K562 (cell line): ENCODE measurements around the gene RSPH6A. TPM values are rescaled to one million over a fixed set of nuclear protein-coding genes. Genes with fewer than 3 reads are reported as not detected.

Source experiments
- HOXB6 ChIP-seq: fragments of 250-450 bp; sonication (Bioruptor Pico); IDR thresholded peaks from 2 replicates; pipeline ENCODE4 v1.5.1; 2022; ENCODE audit warnings: mild to moderate bottlenecking, borderline replicate concordance
- HSF4 ChIP-seq: fragments of 250-450 bp; sonication (Bioruptor Pico); IDR thresholded peaks from 2 replicates; pipeline ENCODE4 v2.1.2; 2022; ENCODE audit warnings: mild to moderate bottlenecking, moderate library complexity, borderline replicate concordance
- MGA ChIP-seq: fragments of 450-650 bp; IDR thresholded peaks from 2 replicates; pipeline ENCODE4 v1.6.1; 2016; ENCODE audit warnings: mild to moderate bottlenecking, moderate library complexity
- NCOA4 ChIP-seq: fragments of 450-650 bp; IDR thresholded peaks from 2 replicates; pipeline ENCODE4 v1.6.1; 2018; ENCODE audit warnings: mild to moderate bottlenecking; ENCODE audit not compliant: partially characterized antibody
- RNF219 ChIP-seq: fragments of 250-450 bp; sonication (Bioruptor Pico); IDR thresholded peaks from 2 replicates; pipeline ENCODE4 v1.5.0; 2022; ENCODE audit warnings: mild to moderate bottlenecking
- YBX1 ChIP-seq: fragments of 450-650 bp; IDR thresholded peaks from 2 replicates; pipeline ENCODE4 v1.7.1; 2016; ENCODE audit warnings: mild to moderate bottlenecking
- ZNF395 ChIP-seq: fragments of 200-800 bp; sonication (Bioruptor generic); IDR thresholded peaks from 2 replicates; pipeline ENCODE4 v1.6.1; 2017; ENCODE audit warnings: missing genetic modification characterization, missing compliant biosample characterization
- ZSCAN29 ChIP-seq: fragments of 450-650 bp; IDR thresholded peaks from 2 replicates; pipeline ENCODE4 v1.6.1; 2017
- polyA plus RNA-seq, 8 experiments: library from polyadenylated mRNA; depleted of rRNA in 4 of 8; stranded (reverse) in 5 of 8; unstranded in 3 of 8; fragments of >200 nt; fragmentation: Nextera tagmentation in 2 of 8; fragmentation: Illumina TruSeq in 1 of 8; extraction: Ambion mirVana in 2 of 8; extraction: Trizol in 1 of 8; gene quantifications; 2 replicates each; pipeline versions ENCODE4 v1.2.1 to v1.2.3, GENCODE V29; 2011 to 2014; ENCODE audit warnings: inconsistent platforms in 1 of 8, missing spikeins in 1 of 8
- total RNA-seq, 7 experiments: library from RNA; depleted of rRNA in 6 of 7; stranded (reverse); fragments of >200 nt in 6 of 7; fragmentation: Illumina TruSeq in 2 of 7; extraction: Trizol in 2 of 7; gene quantifications; 2 replicates each; pipeline versions ENCODE4 v1.2.1 to v1.2.3, GENCODE V29; 2011 to 2021; ENCODE audit warnings: low replicate concordance in 1 of 7
- TF ChIP-seq, protein P1 (sequence below): fragments of 250-450 bp; sonication (Bioruptor Pico); IDR thresholded peaks from 2 replicates; pipeline ENCODE4 v1.8.0; 2021; ENCODE audit warnings: moderate library complexity, mild to moderate bottlenecking, inconsistent platforms

RSPH6A gene
- total and polyA plus RNA-seq, 9 of the 15 experiments (the other 6 are each of a cell fraction or from before 2014, with no cell fraction given), result 0.03 to 0.15 (median 0.07) TPM; not detected in 5

DNA sequence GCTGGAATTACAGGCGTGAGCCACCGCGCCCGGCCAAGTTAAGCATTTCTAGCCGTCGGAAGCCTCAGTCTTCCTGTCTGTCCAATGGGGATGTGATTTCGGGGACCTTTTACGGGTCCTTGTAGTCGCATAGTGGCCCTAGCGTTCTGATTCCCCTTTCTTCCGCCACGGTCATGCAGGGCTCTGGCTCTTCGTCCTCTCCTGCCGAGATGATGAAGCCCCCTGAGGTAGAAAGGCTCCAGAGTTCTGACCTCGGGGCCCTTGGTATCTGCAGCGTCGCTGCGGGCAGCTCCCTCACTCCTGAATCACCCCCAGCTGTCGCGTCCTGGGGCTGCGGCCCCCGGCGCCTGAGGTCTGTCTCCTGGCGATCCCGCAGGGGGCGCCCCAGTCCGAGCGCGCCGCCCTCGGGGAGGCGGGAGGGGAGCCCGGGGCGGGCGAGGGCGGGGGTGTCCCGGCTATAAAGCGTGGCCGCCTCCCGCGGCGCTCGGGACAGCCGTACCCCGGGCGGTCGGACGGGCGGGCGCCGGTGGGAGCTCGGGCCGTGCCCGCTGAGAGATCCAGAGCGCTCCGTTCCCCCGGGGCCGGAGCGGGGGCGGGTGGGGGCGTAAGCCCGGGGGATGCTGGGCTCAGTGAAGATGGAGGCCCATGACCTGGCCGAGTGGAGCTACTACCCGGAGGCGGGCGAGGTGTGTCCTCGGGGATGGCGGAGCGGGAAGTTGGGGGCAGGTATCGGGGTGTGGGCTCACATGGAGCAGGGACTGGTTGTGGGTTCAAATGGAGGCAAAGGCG is 48.9 kb upstream of the RSPH6A start, which contains the start of gene FOXA3 (continued):
- TF ChIP-seq MGA (peak; percentile 62; the same call in 1 of the 2 replicates), ZNF395 (CRISPR knock-in tag) (no peak), RNF219 (CRISPR knock-in tag) (no peak), YBX1 (no peak), HOXB6 (no peak), NCOA4 (no peak), HSF4 (CRISPR knock-in tag) (no peak), ZSCAN29 (peak; percentile 6; the same call in 1 of the 2 replicates)
- TF ChIP-seq, protein P1, sequence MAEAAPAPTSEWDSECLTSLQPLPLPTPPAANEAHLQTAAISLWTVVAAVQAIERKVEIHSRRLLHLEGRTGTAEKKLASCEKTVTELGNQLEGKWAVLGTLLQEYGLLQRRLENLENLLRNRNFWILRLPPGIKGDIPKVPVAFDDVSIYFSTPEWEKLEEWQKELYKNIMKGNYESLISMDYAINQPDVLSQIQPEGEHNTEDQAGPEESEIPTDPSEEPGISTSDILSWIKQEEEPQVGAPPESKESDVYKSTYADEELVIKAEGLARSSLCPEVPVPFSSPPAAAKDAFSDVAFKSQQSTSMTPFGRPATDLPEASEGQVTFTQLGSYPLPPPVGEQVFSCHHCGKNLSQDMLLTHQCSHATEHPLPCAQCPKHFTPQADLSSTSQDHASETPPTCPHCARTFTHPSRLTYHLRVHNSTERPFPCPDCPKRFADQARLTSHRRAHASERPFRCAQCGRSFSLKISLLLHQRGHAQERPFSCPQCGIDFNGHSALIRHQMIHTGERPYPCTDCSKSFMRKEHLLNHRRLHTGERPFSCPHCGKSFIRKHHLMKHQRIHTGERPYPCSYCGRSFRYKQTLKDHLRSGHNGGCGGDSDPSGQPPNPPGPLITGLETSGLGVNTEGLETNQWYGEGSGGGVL (CRISPR knock-in tag), result no peak
